H1 (cell line): ENCODE data around the gene ZKSCAN1. TPM values are rescaled to one million over a fixed set of nuclear protein-coding genes. Genes with fewer than 3 reads are reported as not detected.
"Not testable (repeated sequence)": the region's sequence is repeated elsewhere in the genome, so short reads cannot be mapped to it uniquely, and the experiment has no call there.

ENCODE experiments used
- CTCF ChIA-PET: fragments of 300-600 bp; sonication (Branson Sonifier 250); formaldehyde crosslinking; loops from one replicate; lab custom pipeline; 2021; ENCODE audit not compliant: partially characterized antibody; lab: Charles Lee
- POLR2A ChIA-PET: fragments of 300-600 bp; sonication (Branson Sonifier 250); formaldehyde crosslinking; loops from one replicate; lab custom pipeline; 2021; ENCODE audit warnings: inconsistent platforms; ENCODE audit not compliant: partially characterized antibody; lab: Charles Lee
- DNase-seq, 2 experiments: peaks; one replicate each; pipeline versions ENCODE4 v3.0.0 to v3.0.0-alpha.2; 2010 to 2022; ENCODE audit warnings: low spot score in 2 of 2, low read depth in 1 of 2, mixed read lengths in 1 of 2
- FAIRE-seq: peaks from 2 replicates; lab custom pipeline; 2011; peaks lifted over from hg19 to GRCh38; lab: Jason Lieb, UNC
- H2AFZ ChIP-seq: 2 replicates; pipeline ENCODE4 v1.8.1; 2012; ENCODE audit warnings: low read length, inconsistent platforms
- H2AK5ac ChIP-seq: 2 replicates; pipeline ENCODE4 v1.6.1; 2013; ENCODE audit warnings: low read depth, low read length
- H2BK120ac ChIP-seq: replicated peaks from 2 replicates; pipeline ENCODE3; 2013; ENCODE audit warnings: low read depth, low read length, inconsistent platforms
- H2BK12ac ChIP-seq: 2 replicates; pipeline ENCODE4 v1.6.1; 2013; ENCODE audit warnings: low read depth, low read length
- H2BK15ac ChIP-seq: 2 replicates; pipeline ENCODE4 v1.6.1; 2013; ENCODE audit warnings: low read length
- H2BK20ac ChIP-seq: 2 replicates; pipeline ENCODE4 v1.6.1; 2013; ENCODE audit warnings: low read length
- H2BK5ac ChIP-seq: 2 replicates; pipeline ENCODE4 v1.6.1; 2013; ENCODE audit warnings: low read depth, low read length
- H3K14ac ChIP-seq: 2 replicates; pipeline ENCODE4 v1.6.1; 2013; ENCODE audit warnings: inconsistent platforms; ENCODE audit not compliant: insufficient read length
- H3K18ac ChIP-seq: 2 replicates; pipeline ENCODE4 v1.6.1; 2013; ENCODE audit warnings: low read length; ENCODE audit errors: extremely low read depth
- H3K23ac ChIP-seq: 2 replicates; pipeline ENCODE4 v1.6.1; 2013; ENCODE audit warnings: inconsistent platforms; ENCODE audit not compliant: insufficient read length
- H3K23me2 ChIP-seq: 2 replicates; pipeline ENCODE4 v1.6.1; 2013; ENCODE audit warnings: low read depth, low read length
- H3K27ac ChIP-seq: 2 replicates; pipeline ENCODE4 v1.6.1; 2011; ENCODE audit warnings: low read depth, low read length, inconsistent platforms
- H3K27me3 ChIP-seq, 4 experiments: replicated peaks in 1 of 4; 1 replicate in 1 of 4; 2 replicates in 3 of 4; pipeline versions ENCODE4 v1.6.1 to v1.8.1; 2011 to 2013; ENCODE audit warnings: low read length in 3 of 4, mild to moderate bottlenecking in 3 of 4, inconsistent platforms in 2 of 4, mixed read lengths in 2 of 4, moderate library complexity in 1 of 4; ENCODE audit not compliant: control insufficient read depth in 3 of 4, insufficient read depth in 3 of 4; ENCODE audit errors: extremely low read depth in 1 of 4
- H3K36me3 ChIP-seq, 4 experiments: 2 replicates each; pipeline versions ENCODE4 v1.6.1 to v1.8.1; 2011 to 2013; ENCODE audit warnings: mild to moderate bottlenecking in 4 of 4, low read length in 3 of 4, moderate library complexity in 2 of 4, control low read depth in 1 of 4, inconsistent platforms in 1 of 4; ENCODE audit not compliant: insufficient read depth in 4 of 4, control insufficient read depth in 2 of 4
- H3K4ac ChIP-seq: replicated peaks from 2 replicates; pipeline ENCODE3; 2013; ENCODE audit warnings: low read length, low read depth, mixed read lengths, inconsistent platforms; ENCODE audit not compliant: insufficient read length
- H3K4me1 ChIP-seq, 4 experiments: replicated peaks in 1 of 4; 1 replicate in 1 of 4; 2 replicates in 3 of 4; pipeline versions ENCODE4 v1.6.1 to v1.8.1; 2011 to 2013; ENCODE audit warnings: low read length in 3 of 4, inconsistent platforms in 2 of 4, mixed read lengths in 1 of 4; ENCODE audit not compliant: insufficient read depth in 4 of 4, control insufficient read depth in 3 of 4
- H3K4me2 ChIP-seq, 2 experiments: 2 replicates each; pipeline versions ENCODE4 v1.6.1 to v1.8.1; 2011 to 2013; ENCODE audit warnings: low read depth in 2 of 2, low read length in 2 of 2, control low read depth in 1 of 2, inconsistent platforms in 1 of 2, mild to moderate bottlenecking in 1 of 2; ENCODE audit not compliant: insufficient read depth in 1 of 2
- H3K4me3 ChIP-seq, 4 experiments: fragments of 200-600, 300-600 bp in 1 of 4; sonication (generic), shearing (Covaris generic), sonication (Bioruptor Twin) in 1 of 4; 2 replicates each; pipeline versions ENCODE4 v1.5.1 to v1.8.1; 2011 to 2016; ENCODE audit warnings: low read length in 4 of 4, low read depth in 3 of 4, control low read depth in 2 of 4, inconsistent platforms in 2 of 4, mild to moderate bottlenecking in 2 of 4, mixed read lengths in 1 of 4, moderate library complexity in 1 of 4; ENCODE audit not compliant: insufficient read depth in 2 of 4; ENCODE audit errors: extremely low read depth in 1 of 4
- H3K56ac ChIP-seq: replicated peaks from 2 replicates; pipeline ENCODE3; 2013; ENCODE audit warnings: low read depth, mild to moderate bottlenecking, mixed read lengths, low read length, inconsistent platforms; ENCODE audit not compliant: insufficient read length
- H3K79me1 ChIP-seq: 2 replicates; pipeline ENCODE4 v1.6.1; 2013; ENCODE audit warnings: low read depth, low read length, control low read depth
- H3K79me2 ChIP-seq, 2 experiments: 2 replicates each; pipeline versions ENCODE4 v1.6.1 to v1.8.1; 2012 to 2013; ENCODE audit warnings: low read length in 2 of 2, mild to moderate bottlenecking in 2 of 2, inconsistent platforms in 1 of 2; ENCODE audit not compliant: insufficient read depth in 2 of 2, control insufficient read depth in 1 of 2
- H3K9ac ChIP-seq, 4 experiments: replicated peaks in 1 of 4; 1 replicate in 1 of 4; 2 replicates in 3 of 4; pipeline versions ENCODE4 v1.6.1 to v1.8.1; 2011 to 2013; ENCODE audit warnings: low read depth in 3 of 4, low read length in 3 of 4, control low read depth in 2 of 4, mild to moderate bottlenecking in 2 of 4, moderate library complexity in 2 of 4, inconsistent platforms in 1 of 4; ENCODE audit errors: extremely low read depth in 1 of 4
- H3K9me3 ChIP-seq, 2 experiments: 2 replicates each; pipeline versions ENCODE4 v1.6.1 to v1.8.1; 2012 to 2013; ENCODE audit warnings: mild to moderate bottlenecking in 2 of 2, moderate library complexity in 2 of 2, control low read depth in 1 of 2, inconsistent platforms in 1 of 2, low read depth in 1 of 2, low read length in 1 of 2, mixed read lengths in 1 of 2; ENCODE audit not compliant: insufficient read depth in 2 of 2
- H4K20me1 ChIP-seq, 2 experiments: replicated peaks in 1 of 2; 2 replicates each; pipeline versions ENCODE3 to v1.8.1; 2011 to 2013; ENCODE audit warnings: inconsistent platforms in 2 of 2, low read length in 2 of 2, mild to moderate bottlenecking in 1 of 2; ENCODE audit not compliant: insufficient read depth in 2 of 2, control insufficient read depth in 1 of 2
- H4K5ac ChIP-seq: 2 replicates; pipeline ENCODE4 v1.6.1; 2013; ENCODE audit warnings: low read length, low read depth, mixed read lengths, inconsistent platforms; ENCODE audit not compliant: insufficient read length
- H4K8ac ChIP-seq: 2 replicates; pipeline ENCODE4 v1.8.0; 2013; ENCODE audit warnings: mild to moderate bottlenecking, moderate library complexity, low read length, inconsistent platforms; ENCODE audit not compliant: insufficient read depth; ENCODE audit errors: extremely low read depth
- H4K91ac ChIP-seq: replicated peaks from 2 replicates; pipeline ENCODE3; 2013; ENCODE audit warnings: low read length, mixed read lengths, inconsistent platforms; ENCODE audit not compliant: insufficient read length
- KDM1A ChIP-seq: fragments of 200-600, 300-600 bp; sonication (generic); IDR thresholded peaks from 2 replicates; pipeline ENCODE4 v1.7.1; 2016; ENCODE audit warnings: mild to moderate bottlenecking, low read length, borderline replicate concordance
- POU5F1 ChIP-seq: IDR thresholded peaks from 2 replicates; pipeline ENCODE4 v1.6.1; 2011; ENCODE audit warnings: low read depth, mild to moderate bottlenecking, low read length, moderate library complexity
- TEAD4 ChIP-seq: IDR thresholded peaks from 2 replicates; pipeline ENCODE4 v1.6.1; 2012; ENCODE audit warnings: low read depth, low read length, inconsistent platforms, mixed read lengths
- WGBS, 2 experiments: shearing (Covaris generic) in 1 of 2; methylation state at CpG; one replicate each; pipeline versions ENCODE4 v1.1.6 to v1.1.7; 2013 to 2015; ENCODE audit warnings: low lambda C conversion rate in 2 of 2, mixed read lengths in 2 of 2, inconsistent platforms in 1 of 2, low coverage in 1 of 2, missing lambda C conversion rate in 1 of 2; ENCODE audit not compliant: insufficient replicate concordance in 2 of 2, insufficient coverage in 1 of 2, insufficient read length in 1 of 2; ENCODE audit errors: extremely low coverage in 1 of 2, missing lambda C conversion rate in 1 of 2; 5-methylcytosine and 5-hydroxymethylcytosine counted together
- polyA plus RNA-seq, 7 experiments: library from polyadenylated mRNA; depleted of rRNA in 3 of 7; stranded (reverse) in 5 of 7; unstranded in 2 of 7; fragments of >200 nt in 5 of 7; fragments of 200-250 nt in 2 of 7; gene quantifications; 1 replicate in 5 of 7; 2 replicates in 1 of 7; 4 replicates in 1 of 7; pipeline versions ENCODE4 v1.2.1 to v1.2.3, GENCODE V29; 2011 to 2013; ENCODE audit warnings: missing spikeins in 2 of 7, mixed read lengths in 2 of 7
- total RNA-seq: library from RNA; stranded (reverse); fragmentation: NEBNext Ultra II Directional; extraction: Animal tissue kit (Norgen Biotek cat#: 25700); gene quantifications from 2 replicates; pipeline ENCODE4 v1.2.1, GENCODE V29; 2021

The ZKSCAN1 gene
- total and polyA plus RNA-seq, 2 of the 8 experiments (the other 6 are each of a cell fraction or from before 2014, with no cell fraction given), result 8.2 to 40.6 TPM

- TF ChIP-seq KDM1A (no peak), TEAD4 (no peak), POU5F1 (no peak)
- TF ChIP-seq, all 59 proteins: peak for 0
Observed at GRCh38 chr7:99984593-99984992, 30.8 kb upstream of the ZKSCAN1 start (continued).

GRCh38 chr7:99987306-99987705 is 28.1 kb upstream of the ZKSCAN1 start:
- H3K4me2 ChIP-seq, DNase-seq, H3K23me2 ChIP-seq, H3K4me1 ChIP-seq, H3K18ac ChIP-seq, H3K9ac ChIP-seq, H3K27me3 ChIP-seq, H2BK120ac ChIP-seq, H3K27ac ChIP-seq, H3K79me1 ChIP-seq, H4K91ac ChIP-seq, H2AFZ ChIP-seq, H3K4me3 ChIP-seq, H2AK5ac ChIP-seq, H2BK20ac ChIP-seq, H3K79me2 ChIP-seq, POLR2A ChIA-PET, H3K36me3 ChIP-seq, H3K9me3 ChIP-seq, H3K56ac ChIP-seq, H2BK15ac ChIP-seq, H4K20me1 ChIP-seq, H4K8ac ChIP-seq, H2BK5ac ChIP-seq, H3K23ac ChIP-seq, FAIRE-seq, H3K4ac ChIP-seq, H4K5ac ChIP-seq, H3K14ac ChIP-seq, H2BK12ac ChIP-seq: not testable (repeated sequence)
- CTCF ChIA-PET, result interaction anchor here (0.6 to 12.1 kb wide), 6 partner anchors 9 to 1267 kb away, joined by 3 to 241 read pairs (median 12); partner anchors contain the start of genes AZGP1, GJC3 and TRIM4
- 89% methylated on average over 13 of the region's 14 CpGs; no CpG with 5 or more reads in 1 of the 2 experiments for WGBS, 2 experiments
